ENCODE results near the gene RNF112.

GRCh38 chr17:19464031-19465026, 53.3 kb downstream of the RNF112 start:
- no peak for TF ChIP-seq POLR2A (IDR thresholded peaks at IDR 0.05; ENCODE audit: low read depth, low read length)
- no peak for TF ChIP-seq POLR2AphosphoS5 (IDR thresholded peaks at IDR 0.05; ENCODE audit: low read depth, low read length)

Data from GM12892 (cell line).